Gastrocnemius medialis (tissue), 4 donors: Measurements from ENCODE around the gene BMP10.

Experiments
- POLR2A ChIP-seq, 2 donors: fragments of 450-650 bp; IDR thresholded peaks; one replicate each; pipeline ENCODE4 v1.6.1; 2017; ENCODE audit warnings: antibody characterized with exemption in 2 of 2, mild to moderate bottlenecking in 2 of 2, moderate library complexity in 2 of 2
- TF ChIP-seq, protein P1 (sequence below), 5 experiments: fragments of 450-650 bp in 3 of 5; fragments of 200-600 bp in 2 of 5; sonication (generic) in 2 of 5; IDR thresholded peaks in 4 of 5; conservative IDR thresholded peaks in 1 of 5; 1 replicate in 4 of 5; 2 replicates in 1 of 5; pipeline ENCODE4 v1.5.1; 2016 to 2019; ENCODE audit warnings: antibody characterized with exemption in 5 of 5, mild to moderate bottlenecking in 3 of 5, moderate library complexity in 3 of 5

DNA sequence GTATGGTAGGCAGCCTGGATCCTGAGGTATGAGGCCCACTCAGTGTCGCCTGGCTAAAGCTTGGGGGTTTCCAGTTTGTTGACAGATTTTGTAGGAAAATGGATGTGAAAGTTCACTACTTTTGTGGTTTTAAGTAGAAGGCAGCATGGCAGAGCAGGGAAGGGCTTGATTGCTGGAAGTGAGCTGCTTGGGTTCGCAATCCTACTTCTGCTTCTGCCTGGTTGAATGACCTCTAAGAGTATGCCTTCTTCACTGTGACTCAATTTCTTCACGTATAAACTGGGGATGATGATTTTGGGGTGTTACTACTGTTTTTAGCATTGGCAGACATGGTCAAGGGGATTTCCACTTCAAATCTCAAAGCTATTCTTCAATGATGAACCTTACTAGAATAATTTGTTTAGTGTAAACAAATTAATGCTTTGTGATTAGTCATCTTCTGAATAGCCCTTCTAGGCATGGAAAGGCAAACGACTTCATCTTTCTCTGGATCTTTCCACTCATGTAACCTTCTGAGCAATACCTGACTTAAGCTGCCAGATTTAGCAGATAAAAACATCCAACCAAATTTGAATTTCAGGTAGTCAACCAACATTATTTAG is 13.2 kb downstream of the BMP10 start:
- TF ChIP-seq, protein P1, sequence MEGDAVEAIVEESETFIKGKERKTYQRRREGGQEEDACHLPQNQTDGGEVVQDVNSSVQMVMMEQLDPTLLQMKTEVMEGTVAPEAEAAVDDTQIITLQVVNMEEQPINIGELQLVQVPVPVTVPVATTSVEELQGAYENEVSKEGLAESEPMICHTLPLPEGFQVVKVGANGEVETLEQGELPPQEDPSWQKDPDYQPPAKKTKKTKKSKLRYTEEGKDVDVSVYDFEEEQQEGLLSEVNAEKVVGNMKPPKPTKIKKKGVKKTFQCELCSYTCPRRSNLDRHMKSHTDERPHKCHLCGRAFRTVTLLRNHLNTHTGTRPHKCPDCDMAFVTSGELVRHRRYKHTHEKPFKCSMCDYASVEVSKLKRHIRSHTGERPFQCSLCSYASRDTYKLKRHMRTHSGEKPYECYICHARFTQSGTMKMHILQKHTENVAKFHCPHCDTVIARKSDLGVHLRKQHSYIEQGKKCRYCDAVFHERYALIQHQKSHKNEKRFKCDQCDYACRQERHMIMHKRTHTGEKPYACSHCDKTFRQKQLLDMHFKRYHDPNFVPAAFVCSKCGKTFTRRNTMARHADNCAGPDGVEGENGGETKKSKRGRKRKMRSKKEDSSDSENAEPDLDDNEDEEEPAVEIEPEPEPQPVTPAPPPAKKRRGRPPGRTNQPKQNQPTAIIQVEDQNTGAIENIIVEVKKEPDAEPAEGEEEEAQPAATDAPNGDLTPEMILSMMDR (IDR thresholded peaks at IDR 0.05 in 4 of 5, conservative IDR thresholded peaks at IDR 0.05 in 1 of 5) = no peak
- TF ChIP-seq POLR2A (IDR thresholded peaks at IDR 0.05) = no peak
